HG03025 (cell line): ENCODE measurements around the gene SMPD1.

Experiments used
- ATAC-seq: cut with Tn5 transposase; IDR thresholded peaks from one replicate; pipeline ENCODE4 v1.9.1; 2021; ENCODE audit warnings: mild to moderate bottlenecking, moderate library complexity; ENCODE audit not compliant: unreplicated experiment, low FRiP score

SMPD1 gene

DNA sequence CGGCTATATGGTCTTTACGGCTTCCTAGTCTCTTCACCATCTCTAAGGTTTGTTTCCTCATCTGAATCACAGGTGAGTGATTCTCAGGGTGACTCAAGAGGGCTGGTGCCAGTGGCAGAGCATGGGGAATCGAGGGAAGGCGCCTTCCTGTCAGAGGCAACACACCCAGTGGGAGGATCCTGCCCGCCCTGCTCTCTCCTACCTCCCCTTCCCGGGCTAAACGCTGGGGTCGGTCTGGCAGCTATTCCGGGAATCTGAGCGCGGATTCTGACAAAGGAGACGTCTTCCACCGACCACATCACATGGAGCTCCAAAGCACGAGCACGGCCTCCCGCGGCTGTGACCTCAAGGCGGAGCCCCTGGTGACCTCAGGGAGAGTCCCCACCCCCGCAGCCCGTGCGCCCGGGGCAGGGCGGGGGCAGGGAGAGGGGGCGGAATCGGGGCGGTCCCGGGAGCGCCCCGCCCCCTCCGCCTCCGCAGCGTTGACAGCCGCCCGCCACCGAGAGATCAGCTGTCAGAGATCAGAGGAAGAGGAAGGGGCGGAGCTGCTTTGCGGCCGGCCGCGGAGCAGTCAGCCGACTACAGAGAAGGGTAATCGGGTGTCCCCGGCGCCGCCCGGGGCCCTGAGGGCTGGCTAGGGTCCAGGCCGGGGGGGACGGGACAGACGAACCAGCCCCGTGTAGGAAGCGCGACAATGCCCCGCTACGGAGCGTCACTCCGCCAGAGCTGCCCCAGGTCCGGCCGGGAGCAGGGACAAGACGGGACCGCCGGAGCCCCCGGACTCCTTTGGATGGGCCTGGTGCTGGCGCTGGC, at the start of gene SMPD1:
Gene SMPD1 (plus strand): TSS at position 570 of the 813 bp plus-strand sequence. CDS start 125 bp downstream, at position 695.
- ATAC-seq = peak; percentile 90

DNA sequence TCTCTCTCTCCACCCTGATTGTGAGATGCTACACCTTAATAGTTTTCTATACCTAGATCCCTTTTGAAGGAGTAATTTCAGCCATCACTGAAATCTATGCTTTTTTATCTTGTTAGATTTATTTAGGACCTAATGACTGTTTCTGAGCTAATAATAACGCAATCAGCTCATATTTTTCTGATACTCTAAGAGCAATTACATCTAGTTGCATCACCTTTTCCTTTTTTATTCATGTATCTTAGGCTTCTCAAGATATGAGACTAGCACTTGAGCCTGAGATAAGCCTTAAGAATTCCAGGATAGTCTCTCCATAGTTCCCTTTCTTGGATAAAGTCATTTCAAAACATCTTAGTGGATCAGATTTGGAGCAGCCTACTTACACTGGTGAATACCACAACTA, 44.9 kb upstream of the SMPD1 start:
- ATAC-seq = no peak

DNA sequence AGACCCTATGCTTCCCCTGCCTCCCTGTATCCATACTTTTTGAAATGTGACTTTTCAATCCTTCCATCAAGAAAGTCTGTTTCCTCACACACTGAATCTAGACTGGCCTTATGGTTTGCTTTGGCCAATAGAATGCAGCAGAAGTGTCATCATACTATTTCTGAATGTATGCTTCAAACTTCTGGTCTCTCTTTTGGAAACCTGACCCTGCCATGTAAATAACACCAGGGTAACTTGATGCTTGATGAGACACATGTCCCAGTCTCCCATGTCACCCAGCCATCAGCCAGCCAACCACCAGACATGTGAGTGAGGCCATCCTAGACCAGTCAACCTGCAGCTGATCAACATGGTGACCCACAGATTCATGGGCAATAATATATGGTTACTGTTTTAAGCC, 40.2 kb upstream of the SMPD1 start:
- ATAC-seq = no peak

DNA sequence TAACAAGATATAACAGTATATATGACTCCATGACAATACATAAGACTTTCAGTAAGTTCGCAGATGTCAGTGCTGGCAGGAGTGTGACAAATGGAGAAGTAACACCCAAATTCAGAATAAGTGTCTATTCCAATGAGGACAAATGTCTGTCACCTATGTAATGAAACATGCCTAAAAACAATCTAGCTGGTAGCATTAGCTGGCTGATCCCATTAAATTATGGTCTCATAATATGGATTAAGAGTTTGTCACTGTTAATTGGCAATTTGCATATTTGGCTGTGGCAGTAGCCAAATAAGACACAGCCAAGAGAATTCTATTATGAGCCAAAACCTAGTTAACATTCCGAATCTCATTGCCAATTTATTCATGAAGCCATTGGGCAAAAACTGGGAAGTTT, 39.8 kb upstream of the SMPD1 start:
- no peak for ATAC-seq

DNA sequence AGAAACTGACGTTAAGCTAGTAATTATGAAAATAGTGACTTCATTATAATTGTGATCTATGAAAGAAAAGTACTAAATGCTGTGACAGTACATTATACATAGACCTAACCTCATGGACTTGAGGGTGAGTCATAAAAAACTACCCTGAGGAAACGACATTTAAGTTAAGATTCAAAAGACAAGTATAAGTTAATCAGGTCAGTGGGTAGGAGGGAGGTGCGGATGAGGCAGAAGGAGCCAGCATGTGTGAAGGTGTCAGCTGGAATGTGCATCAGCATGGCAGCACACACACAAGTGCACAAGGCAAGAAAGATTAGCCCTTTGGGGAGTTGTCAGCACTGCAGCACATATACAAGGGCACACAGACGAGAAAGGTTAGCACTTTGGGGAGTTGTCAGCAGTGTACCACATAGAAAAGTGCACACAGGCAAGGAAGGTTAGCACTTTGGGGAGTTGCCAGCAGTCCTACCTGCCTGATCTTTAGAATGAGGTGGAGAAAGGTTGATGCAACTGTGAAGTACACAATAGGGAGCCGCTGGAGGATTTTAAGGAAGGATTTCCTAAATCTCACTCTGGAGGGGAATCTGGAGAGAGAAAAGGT, 38.4 kb upstream of the SMPD1 start:
- no peak for ATAC-seq

DNA sequence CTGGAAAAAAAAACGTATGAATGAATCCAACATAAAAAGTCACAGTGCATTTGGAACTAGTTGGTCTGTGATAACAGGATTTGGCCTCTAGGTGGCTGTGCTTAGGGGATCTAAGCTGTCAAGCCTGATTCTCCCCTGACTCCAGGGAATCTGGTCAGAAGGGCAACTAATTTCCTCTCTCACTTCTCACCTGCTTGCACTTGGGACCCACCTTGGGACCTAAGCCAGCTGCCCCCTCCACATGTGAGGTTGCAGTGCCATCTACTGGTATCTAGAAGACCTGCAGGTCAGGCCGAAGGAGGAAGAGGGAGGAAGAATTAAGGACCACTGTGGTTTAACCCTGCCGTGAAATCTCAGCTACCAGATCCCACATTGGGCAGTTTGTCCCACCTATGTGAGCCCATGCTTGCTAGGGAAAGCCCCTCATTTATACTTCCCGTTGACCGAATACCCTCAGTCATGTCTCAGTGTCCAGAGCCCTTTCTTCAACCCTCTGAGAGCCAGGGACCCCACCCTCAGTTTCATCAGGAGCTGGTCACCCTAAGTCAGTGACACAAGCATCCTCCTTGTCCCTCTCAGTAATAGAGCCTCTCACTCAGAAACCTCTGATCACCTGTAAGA, 36.8 kb upstream of the SMPD1 start:
- ATAC-seq = peak; percentile 69

DNA sequence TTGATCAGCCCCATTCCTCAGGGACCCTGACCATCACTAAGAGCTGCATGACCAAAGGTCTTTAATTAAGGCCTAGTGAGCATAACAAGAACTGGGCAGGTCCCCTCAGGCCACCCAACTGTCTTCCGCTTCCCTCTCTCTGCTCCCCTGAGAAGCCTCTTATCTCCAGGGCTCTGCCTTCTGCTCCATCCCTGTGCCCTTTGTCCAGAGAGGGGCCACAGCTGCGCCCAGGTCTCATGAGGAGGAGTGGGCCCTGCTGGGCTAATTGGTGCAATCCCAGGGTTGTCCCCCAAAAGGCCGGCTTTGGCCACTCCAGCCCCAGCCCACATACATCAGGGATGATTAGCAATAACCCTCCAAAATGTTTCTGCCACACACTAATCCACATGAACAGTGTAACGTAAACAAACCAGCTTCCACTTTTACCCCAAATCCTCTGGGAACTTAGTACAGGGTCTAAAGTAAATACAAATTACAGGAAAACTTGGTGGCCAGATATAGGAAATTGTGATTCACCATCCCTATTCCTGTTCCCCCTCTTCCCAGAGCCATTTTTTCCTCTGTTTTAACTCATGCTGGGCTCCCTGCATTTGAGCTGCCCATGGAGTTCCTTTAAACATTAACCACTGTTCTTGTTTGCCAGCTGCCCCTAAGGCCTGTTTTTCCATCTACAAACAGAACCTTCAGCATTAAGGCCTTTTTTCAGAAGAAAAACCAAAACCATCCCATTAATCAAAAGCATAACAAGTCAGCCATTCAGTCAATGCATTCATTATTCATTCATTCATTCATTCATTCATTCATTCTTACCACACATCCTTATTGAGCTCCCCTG, 35.4 kb upstream of the SMPD1 start:
- no peak for ATAC-seq

DNA sequence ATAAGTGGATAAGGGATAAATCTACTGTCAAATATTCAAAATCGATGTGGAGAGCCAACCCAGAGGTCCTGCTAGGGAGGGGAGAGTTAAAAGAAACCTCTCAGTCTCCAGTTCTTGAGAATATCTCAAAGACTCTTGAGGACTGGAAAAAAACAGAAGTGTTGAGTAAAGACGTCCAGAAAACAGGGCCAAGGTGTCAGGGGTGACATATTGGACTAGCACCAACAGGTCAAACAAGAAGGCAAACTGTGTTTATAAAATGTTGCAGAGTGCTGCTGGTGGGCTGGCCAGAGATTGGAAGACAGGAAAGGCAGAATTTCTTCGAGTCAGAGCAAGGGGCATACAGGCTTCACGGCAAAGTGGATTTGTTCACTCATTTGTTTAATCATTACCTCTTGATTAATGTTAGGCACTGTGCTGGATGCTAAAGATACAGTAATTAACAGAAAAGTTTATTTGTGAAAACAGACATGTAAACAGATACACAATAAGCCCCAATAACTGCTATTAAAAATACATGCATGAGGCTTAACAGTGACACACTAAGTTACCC, 33.7 kb upstream of the SMPD1 start:
- ATAC-seq = no peak

DNA sequence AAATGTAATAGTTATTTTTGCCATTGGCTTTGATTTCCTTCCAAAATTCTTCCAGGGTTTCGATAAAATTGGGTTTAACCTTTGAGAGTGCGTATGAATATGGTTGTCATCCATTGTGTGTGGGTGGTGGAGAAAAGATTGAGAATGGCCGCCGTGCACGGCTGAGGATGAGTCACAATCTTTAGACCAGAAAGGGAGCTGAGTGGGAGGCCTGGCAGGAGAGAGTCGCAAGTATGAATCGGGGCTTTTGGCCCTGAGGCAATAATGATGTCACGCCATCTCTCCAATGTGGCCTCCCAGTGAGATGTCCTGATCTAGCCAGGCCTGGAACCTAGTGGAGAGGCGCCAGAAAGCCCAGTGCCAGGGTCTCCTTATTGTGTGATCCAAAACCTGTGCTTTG, 33.1 kb upstream of the SMPD1 start:
- ATAC-seq = no peak

DNA sequence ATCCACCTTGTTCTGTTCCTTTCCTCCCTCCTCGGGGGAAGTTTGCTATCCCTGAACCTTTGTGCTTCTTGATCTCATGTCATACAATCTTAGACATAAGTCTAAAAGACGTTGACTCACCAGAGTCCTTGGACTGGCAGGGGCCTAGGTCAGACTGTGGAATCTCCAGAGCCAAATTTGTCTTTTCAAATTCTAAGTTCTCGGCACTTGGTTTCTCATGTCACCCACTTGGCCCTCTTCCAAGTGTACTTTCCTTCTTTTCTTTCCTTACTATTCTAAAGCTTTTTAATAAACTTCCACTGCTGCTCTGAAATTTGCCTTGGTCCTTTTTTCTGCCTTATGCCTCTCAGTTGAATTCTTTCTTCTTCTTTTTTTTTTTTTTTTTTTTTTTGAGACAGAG, 30.1 kb upstream of the SMPD1 start:
- no peak for ATAC-seq

DNA sequence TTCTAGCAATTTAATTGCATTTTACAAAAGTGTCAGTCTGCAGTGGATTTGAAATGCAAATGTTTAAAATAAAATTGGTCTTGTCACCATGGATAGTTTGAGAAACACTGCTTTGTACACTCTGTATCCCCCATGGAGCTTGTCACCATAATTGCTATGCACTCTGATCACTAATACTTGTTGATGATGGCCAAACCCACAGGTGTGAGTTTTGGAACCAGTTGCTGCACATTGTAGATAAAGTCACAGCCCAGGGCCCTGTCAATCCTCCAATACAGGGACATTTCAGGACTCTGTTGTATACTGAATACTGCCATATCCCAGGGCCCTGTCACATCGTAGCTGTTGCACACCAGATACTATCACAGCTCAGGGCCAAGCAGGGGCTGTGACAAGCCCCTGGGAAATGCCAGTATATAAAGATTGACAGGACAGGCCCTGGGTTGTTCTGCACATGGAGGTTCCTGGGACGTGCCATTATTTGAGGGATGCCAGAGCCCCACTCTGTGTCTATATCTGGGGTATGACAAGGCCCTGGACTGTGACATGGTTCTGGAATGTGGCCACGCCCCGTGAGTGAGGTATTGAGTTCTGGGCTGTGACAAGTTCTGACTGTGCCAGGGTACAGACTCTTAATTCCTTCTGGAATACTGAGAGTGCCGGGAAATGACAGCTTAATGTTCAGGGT, 27.9 kb upstream of the SMPD1 start:
- no peak for ATAC-seq

DNA sequence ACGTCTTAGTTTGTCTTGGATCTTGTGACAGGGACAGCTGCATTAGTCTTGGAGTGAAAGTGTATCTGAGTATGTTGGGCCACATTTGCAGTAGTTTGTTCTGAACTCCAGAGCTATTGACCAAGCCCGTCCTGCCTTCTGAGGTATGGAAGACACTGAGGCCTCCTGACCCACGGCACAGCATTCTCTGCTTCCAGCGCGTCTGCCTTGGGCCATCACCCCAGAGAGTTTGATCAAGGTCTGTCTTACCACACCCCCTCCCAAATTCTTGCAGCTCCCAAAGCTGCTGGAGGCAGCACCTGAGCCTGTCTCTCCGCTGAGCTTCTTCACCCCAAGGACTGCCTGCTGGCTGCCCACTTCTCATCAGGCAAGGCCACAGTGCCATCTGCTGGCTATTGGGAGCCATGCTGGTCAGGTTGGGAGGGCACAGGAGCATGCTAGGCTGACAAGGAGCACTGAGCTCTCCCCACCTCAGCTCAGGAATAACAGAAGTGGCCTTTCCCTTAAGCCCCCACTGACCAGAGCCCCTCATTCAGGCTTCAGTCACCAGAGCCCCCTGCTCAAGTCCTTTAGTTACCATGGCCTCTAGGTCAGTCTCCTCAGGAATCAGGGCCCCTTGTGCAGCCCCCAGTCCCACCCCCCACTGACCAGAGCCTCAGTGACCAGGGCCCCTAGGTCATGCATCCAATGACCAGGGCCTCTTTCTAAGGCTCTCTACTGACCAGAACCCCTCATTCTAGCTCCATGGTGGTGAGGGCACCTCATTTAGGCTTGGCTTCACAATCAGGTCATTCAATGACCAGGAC, 27.2 kb upstream of the SMPD1 start:
- ATAC-seq = peak; percentile 97

DNA sequence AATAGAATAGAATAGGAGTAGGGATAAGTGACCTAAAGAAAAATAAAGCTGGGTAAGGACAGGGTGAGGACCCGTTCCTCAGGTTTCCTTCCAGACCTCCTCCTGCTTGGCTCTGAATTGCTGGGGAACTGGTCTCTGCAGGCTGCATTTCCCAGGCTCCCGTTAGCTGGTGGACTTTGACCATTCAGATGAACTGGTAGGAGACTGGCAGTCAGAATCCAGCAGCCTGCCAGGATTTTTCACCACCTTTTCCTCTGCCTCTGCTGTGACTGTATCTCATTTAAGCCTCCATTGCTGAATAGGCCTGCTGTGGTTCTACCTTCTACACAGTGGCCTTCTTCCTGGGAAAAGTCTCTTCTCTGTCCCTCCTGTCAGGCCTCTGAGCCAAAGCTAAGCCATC, 24.6 kb upstream of the SMPD1 start:
- ATAC-seq = no peak

DNA sequence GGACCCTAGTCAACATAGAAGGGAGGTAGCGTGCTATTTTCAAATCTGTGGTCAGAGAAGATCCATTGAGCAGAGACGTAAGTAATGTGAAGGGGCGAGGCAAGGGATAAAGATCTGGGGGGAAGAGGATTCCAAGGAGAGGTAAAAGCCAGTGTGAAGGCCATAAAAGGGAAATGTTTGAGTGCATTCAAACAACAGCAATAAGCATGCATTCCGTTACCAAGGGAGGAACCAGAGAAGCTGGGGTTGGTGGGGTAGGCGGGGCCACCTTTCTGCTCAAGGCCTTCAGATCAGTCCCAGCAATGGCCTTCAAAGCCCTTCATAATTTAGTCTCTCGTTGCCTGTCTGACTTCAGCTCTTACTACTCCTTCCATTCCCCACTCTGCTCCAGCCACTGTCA, 18.4 kb upstream of the SMPD1 start:
- ATAC-seq = no peak

DNA sequence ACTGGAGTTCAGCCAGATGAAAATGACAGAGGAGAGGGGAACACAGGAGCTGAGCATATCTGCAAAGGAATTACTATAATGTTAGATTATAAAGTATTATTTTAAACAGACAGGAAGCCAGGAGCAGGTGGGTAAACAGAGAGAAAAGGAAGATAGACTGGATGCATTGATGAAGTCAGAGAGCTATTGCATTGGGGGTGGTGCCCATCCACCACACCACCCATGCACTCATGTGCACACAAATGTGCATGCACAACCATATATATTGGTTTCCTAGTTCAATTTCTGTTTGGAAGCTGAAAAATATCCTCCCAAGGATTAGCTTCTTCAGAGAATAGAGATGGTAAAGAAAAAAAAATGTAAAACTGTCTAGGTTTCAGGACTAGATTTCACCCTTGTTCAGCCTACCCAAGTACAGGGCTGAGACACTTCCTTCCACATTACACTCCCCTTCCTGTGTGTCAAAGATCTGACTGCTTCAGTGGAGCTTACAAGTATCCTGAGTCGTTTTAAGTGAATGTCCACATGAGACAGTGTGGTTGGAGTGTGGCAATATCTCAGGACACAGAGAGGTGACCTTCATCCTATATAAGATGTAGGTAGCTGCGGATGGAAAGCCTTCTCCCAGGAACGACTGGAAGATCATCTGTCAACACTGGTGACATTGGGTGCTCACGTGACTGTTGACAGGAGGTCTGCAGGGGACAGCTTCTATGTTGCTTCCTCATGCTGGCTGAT, 12.2 kb upstream of the SMPD1 start:
- ATAC-seq = no peak

DNA sequence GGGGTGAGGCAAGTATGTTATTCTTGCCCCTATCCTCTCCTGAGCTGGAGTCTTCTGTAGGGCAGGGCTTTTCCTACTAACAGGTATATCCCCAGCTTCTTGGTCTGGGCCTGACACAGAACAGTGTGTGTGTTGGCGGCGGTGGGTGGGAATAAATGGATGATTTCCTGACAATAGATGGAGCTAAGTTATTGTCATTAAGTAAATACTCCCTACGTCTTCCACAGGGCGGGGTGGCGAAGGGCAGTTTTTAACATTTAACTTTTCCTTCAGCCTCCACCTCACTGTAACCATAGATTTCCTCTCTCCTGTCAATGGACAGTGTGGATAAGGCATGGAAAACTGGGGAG, 11.7 kb upstream of the SMPD1 start:
- no peak for ATAC-seq

DNA sequence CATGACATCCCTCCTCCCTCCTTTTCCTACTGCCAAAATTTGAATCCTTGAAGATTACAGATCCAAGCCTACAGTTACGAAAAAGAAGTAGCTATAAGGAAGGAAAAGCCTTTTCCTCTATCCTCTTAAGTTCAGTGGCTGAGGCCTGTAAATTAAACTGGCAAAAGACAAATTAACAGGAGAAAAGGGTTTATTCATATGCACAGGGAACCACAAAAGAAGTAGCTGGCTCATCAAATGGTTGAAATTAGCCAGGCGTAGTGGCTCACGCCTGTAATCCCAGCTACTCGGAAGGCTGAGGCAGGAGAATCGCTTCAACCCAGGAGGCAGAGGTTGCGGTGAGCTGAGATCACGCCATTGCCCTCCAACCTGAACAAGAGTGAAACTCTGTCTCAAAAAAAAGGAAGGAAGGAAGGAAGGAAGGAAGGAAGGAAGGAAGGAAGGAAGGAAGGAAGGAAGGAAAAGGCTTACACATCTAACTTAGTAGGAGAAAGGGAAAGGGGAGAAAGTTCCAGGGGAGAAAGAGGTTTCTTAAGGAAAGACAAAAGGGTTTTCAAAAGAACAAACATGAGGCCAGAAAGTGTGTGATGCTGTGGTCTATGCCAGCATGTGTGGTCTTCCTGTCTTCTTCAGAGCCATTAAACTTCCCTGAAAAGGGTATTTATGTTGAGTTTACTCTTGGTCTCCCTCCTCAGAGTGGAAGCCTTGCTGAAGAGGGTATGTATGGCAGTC, 5.1 kb upstream of the SMPD1 start:
- no peak for ATAC-seq
